HG03432 (cell line): ENCODE results near the gene ARHGAP28.

Experiments
- ATAC-seq: cut with Tn5 transposase; IDR thresholded peaks from one replicate; pipeline ENCODE4 v1.9.1; 2021; ENCODE audit warnings: mild to moderate bottlenecking, moderate library complexity; ENCODE audit not compliant: unreplicated experiment

The ARHGAP28 gene, protein sequence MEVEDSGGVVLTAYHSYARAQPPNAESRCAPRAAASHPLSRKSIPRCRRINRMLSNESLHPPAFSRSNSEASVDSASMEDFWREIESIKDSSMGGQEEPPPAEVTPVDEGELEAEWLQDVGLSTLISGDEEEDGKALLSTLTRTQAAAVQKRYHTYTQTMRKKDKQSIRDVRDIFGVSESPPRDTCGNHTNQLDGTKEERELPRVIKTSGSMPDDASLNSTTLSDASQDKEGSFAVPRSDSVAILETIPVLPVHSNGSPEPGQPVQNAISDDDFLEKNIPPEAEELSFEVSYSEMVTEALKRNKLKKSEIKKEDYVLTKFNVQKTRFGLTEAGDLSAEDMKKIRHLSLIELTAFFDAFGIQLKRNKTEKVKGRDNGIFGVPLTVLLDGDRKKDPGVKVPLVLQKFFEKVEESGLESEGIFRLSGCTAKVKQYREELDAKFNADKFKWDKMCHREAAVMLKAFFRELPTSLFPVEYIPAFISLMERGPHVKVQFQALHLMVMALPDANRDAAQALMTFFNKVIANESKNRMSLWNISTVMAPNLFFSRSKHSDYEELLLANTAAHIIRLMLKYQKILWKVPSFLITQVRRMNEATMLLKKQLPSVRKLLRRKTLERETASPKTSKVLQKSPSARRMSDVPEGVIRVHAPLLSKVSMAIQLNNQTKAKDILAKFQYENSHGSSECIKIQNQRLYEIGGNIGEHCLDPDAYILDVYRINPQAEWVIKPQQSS

DNA sequence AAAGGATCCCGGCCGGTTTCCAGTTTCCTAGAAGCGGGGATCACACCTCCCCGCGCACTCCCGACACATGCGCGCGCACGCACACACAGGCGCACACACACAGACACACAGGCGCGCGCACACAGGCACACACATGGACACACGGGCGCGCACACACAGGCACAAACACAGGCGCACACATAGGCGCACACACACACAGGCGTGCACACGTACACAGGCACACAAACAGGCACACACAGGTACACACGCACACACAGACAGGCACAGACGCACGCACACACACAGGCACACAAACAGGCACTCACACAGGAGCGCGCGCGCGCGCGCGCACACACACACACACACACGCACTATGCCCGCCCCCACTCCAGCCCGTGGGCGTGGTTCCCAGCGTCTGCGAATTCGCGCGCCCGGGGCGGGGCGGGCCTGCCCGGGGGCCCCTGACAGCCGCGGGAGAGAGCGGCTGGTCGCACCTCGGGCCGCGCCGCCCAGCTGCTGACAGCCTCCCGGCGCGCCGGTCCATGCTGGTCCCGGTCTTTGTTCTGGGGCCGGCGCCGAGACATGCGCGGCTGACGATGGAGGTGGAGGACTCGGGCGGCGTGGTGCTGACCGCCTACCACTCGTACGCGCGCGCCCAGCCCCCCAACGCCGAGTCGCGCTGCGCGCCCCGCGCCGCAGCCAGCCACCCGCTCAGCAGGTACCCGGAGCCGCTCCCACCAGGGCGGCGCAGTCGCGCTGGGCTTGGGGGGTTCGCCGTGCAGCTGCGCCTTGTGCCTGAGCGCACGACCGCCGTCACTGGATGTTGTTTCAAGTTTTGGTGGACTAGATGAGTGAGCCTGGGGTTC, at the start of gene ARHGAP28:
Gene ARHGAP28, plus strand, starts transcription at position 470 of the 845 bp plus-strand sequence. Its CDS starts 106 bp downstream, at position 576.
- ATAC-seq = peak; percentile 82

DNA sequence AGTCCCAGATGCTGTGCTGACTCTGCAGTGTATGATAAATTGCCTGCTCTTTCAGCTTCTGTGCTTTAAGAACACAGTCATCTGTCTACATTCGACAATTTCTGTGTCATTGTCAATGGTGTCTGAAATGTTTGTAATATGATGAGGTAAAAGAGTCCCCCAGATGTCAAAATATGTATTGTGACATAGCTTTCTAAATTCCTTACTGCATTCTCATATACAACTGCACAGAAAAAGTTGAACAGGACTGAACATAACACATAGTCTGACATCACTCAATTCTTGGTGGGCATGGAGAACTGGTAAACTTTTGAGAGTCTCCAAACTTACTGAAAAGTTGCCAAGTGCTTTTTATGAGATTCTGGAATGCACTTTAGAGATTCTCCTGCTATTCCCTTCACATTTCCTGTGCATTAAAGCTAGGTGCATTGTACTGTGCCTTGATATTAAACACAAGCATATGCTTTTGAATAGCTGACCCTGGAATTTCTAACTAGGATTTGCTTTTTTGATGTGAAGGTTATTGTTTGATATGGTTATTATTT, 48.1 kb upstream of the ARHGAP28 start:
- ATAC-seq = no peak

DNA sequence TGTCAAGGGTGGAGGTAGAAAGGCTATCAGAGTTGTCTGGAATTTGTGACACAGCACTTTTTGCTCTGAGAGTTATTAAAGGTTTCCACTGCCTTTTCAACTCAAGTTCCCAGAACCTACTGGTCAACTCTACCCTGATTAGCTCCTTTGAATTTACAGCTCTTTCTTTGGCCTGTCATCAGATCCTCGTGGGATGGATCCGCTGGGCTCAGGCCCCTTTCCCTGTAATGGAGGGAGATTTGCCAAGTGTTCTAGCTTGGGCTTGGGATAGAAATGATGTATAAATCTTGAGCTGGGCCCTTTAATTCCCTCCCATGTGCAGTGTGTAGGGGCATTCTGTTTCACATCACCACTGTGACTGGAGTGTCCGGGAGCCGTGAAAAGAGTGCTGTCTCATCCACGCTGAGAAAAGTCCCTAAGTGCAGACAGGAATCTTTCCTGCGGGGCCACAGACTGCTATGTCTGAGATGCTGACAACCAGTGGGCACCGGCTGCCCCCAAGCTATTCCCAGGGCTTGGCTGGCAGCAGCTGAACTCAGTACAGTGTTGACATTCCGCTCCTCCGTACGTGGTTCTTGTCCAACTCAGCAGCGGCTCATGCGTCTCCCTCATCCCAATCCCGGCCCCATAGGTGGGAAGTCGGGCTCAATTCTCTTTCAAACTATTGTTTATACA, 46.9 kb upstream of the ARHGAP28 start:
- no peak for ATAC-seq

DNA sequence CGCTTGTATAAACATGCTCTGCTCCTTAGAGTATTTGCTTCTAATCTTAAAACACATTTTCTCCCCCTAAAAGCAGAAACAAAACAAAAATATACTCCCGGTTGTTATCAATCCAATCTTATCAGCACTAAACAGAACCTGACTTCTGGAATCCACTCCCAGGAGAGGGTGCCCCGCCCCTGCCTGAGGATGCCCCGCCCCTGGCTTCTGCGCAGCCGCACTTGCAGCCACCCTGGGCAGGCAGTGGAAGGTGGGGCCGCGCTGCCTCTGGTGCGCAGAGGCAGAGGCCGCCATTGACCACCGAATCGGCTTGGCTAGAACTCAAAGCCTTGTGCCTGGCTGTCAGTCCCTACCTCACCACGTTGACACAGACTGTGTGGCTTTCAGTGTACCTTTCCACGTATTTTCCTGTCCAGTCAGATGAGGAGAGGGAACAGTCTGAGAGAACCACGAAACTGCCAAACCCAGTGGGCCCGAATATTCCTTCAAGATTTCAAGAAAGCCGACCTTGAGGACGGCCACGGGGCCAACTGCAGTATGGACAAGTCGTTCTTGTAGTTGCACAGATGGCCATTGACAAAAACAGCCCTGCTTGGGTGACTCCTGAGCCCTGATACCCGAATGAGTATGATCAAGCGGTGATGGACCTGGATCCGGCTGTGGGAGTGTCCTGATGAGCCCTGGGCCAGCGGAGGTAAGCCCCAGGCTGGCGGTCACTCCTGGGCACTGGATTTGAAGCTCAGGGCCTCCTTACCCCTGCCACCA, 46.2 kb upstream of the ARHGAP28 start:
- no peak for ATAC-seq

DNA sequence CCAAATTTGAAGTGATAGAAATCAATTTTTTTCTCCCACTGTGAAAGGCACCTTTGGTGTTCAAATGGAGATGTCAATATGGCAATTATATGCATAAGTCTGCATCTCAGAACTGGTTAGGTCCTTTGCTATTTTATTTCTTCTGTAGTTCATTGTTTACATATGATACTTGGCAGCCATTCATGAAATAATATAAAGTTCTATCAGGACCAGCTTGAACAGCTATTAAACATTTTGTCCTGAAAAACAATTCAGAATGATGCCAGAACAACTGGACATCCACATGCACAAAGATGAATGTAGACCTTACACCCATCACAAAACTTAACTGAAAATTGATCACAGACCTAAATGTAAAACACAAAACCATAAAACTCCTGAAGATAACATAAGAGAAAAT, 41.8 kb upstream of the ARHGAP28 start:
- no peak for ATAC-seq

DNA sequence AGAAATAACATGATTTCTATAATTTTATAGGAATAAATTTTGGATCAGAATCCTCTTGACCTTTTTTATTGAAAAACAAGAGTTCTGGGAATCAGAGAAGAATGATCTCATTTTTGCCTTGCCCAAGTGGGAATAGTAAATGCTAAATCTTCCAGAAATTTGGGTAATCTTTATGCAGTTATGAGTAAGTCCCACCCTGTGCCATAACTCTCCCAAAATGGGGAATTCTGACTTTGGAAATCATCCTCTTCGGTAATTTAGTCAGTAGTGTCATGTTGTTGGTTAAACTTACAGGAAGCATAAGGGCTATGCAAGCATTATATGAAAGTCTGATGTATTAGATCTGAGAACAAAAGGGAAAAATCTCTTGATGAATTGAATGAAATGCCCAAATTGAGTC, 20.6 kb upstream of the ARHGAP28 start:
- no peak for ATAC-seq

DNA sequence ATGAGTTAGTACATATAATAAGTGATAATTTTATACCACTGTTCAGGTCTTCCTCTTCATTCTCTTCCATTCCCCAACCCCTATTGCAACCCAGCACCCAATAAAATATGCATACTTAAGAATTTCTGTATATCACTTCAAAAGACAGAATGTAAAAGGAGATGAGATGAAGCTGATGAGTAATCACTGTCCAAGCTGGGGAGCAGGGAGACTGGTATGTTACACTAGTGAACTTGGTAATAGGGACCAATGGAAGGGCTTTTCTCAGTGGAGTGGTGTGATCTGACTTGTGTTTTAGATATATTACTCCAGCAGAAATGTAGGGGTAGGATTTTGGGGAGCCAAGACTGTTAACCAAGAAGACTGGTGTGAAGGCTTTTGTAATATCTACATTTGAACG, 18.0 kb upstream of the ARHGAP28 start:
- no peak for ATAC-seq

DNA sequence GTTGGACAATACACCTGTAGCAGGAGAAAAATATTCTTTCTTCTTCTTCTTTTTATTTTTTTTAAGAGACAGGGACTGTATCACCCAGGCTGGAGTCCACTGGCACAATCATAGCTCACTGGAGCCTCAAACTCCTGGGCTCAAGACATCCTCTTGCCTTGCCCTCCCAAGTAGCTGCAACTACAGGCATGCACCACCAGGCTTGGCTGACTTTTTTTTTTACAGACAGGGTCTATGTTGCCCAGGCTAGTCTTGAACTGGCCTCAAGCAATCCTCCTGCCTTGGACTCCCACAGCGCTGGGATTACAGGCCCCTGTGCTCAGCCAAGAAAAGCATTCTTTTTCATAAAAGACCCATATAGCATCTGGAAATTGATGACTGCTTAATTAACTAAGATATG, 17.1 kb upstream of the ARHGAP28 start:
- no peak for ATAC-seq

DNA sequence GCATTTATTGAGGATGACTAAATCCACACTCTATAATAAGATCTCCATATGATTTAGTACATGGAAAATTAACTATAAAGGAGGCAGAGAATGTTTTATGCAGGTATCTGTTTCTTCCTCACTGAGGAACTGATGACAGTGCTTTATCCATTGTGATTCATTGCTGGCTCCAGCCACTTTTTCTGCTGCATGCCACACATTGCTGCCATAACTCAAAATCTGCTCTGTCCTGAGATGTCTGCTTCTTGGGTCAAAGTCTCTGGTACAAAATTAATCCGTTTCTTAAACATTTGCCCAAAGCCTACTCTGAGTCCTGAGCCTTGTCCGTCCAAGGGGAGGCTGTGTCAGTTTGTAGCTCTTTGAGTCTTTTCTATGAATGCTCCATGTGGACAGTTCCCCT, 15.5 kb upstream of the ARHGAP28 start:
- no peak for ATAC-seq

DNA sequence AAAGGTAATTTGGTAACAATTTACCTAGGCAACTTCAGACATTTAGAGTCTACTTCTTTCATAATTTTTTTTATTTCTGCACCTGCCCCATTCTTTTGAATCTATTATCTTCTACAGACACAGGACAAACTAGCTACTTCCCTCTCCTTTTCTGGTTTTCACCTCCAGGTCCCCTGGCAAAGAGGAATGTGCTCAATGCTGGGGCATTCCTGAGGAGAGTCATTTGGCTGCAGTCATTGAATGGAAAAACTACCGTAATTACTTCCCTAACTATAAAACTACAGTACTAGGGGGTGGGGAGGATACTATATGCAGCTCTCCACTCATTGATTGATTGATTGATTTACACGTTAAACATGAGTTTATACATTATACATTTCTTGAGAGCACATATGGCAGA, 11.2 kb upstream of the ARHGAP28 start:
- ATAC-seq = no peak

DNA sequence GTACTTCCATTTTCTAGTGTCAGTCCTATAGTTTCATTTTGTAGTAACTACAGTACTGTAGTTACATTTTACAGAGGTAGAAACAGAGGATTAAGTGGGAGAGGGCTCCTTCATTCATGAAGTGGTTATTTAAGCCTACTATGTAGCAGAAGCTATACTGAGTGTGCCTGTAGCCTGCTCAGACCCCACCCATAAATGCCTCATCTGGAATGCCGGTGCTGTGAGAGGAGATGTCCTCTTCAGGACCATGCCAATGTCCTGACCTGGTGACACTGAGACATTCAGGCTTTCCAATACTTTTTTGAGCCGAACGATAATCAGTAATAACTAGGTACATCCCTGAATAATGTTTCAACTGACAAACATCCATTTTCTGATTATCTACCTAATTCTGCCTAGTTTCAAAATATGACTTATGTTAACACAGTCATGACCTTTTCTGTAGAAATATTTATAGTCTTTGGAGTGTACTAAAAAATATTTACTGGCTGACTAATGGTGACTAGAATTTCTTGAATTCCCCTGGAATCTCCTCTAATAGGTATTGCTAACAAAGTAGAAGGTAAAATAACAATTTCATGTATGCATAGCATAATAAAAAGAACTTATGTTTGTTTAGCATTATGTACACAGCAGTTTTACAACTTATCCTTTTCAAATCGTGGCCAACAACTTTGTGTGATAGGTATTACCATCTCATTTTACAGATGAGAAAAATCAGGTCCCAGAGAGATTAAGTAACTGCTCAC, 10.2 kb upstream of the ARHGAP28 start:
- no peak for ATAC-seq

DNA sequence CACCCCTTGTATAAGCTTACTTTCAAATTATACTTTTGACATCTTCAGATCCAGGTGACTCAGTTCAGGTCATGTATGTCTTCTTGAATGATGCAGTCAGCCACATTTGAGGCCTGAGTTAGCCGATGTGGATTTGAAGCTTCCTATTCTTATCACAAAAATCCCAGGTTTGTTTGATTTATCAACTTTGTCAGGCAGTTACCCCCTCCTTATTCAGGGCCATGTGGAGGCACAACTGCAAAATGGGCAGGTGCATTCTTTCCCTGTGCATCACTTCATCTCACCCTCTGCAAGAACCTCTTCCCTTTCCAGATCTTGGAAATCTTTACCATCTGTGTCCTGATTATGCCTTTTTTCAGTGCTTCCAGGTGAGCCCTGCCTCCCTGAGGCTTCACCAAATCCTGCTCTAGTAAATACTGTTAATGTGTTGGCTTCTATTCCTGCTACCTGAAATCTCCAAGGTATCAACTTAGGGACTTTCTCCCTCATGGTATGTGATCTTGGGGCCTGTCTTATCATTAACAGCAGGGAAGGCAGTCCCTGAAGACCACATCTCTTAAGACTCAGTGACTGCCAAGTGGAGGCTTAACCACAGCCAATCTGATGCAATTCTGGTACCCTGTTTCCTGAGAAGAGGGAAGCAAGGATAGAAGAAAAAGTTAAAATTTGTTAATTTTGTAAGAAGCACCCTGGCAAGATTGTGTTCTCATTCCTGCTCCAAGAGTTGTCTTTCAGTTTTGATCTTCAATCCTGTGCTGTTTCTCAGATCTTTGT, 9.4 kb upstream of the ARHGAP28 start:
- ATAC-seq = no peak

DNA sequence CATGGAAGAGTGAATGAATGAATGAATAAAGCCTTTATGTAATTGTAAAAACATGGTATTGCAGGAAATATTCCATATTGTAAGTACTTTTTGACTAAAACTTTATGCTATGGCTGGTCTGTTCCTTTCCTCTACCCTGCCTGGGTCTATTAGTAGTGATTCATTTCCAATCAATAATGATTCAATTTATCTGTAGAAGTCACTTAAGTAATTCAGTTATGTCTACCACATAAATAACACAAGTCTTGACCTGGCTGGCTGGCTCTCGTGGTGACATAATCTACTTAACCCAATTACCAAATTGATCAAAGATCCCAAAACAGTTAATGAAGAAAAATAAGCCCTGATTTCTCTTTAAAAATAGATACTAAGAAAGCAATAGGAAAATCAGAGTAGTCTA, 7.8 kb upstream of the ARHGAP28 start:
- ATAC-seq = no peak

DNA sequence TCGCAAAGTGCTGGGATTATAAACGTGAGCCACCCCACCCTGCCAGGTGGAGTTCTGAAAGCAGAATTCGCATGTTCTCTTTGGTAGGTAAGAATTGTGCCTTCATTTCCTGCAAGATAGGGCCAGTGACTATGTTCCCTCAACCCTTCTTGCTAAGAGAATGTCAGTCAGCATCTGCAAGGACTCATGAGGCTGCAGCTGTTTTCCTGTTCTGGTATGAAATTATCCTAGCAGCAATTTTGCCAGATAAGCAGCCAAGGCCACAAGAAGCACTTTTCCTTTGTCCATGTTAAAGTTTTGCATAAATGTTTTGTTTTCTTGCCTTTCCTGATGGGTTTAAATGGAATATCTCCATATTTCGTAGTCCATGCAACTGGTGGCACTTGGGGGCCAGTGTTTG, 6.8 kb upstream of the ARHGAP28 start:
- ATAC-seq = no peak

DNA sequence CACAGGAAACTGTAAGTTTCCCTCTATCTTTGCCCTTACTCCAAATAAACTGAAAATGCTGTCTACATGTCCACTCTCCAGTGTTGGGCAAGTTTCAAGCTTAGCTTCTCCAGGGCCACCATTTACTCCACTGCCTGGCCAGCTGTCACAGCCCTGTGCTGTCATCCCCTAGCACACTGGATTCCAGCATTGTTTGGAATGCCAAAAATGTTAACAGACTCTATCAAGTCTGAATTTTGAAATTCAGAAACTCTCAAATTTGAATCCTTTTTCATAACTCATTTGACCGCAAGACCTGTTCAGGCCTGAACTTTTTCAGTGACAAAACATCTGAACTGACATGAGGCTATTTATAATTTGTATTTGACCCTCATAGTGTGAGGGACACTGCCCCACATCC, 5.2 kb upstream of the ARHGAP28 start:
- no peak for ATAC-seq

DNA sequence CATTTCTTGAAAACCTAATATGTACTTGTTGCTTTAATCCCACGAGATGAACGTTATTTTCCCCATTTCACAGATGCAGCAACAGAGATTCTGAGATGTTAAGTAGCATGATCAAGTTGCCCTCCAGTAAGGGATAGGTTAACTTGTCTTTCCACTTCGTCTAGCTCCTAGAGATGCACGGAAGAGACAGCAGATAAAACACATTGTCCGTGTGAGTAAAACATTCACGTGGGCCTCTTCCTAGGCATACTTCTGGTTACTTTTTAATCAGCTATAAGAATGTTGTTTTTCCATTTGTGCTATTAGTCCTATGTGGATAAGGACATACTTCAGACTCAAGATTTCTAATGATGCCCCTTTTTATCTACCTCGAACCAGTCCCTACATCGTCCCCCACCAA, 1.2 kb upstream of the ARHGAP28 start:
- no peak for ATAC-seq

DNA sequence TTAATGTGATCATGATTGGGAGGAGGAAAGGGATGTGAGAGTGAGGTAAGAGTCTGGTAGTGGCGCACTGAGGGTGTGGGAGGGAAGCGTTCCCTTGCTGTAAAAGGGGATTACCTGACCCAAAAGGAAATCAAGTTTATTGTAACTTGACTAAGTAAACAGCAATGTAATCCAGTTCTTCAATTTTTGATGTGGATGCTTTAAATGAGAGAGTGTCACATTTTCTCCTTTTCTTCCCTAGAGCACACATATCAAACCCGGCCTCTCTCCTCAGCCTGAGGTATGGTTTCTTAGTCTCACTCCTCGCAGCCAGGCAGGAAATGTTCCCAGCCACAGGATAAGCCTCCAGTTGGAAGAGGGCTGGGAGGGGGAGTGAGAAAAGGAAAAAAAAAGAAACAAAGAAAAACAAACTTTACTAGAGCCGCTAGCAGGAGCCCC, 688 bp upstream of the ARHGAP28 start:
- no peak for ATAC-seq
